NCI-H2227 (cell line): ENCODE measurements around the gene CBL.

Source experiments
- DNase-seq: peaks from one replicate; lab custom pipeline; 2025; ENCODE audit not compliant: unreplicated experiment; lab: John Stamatoyannopoulos, UW

Gene CBL

GRCh38 chr11:119266517-119267255 lies 60.5 kb downstream of the CBL start:
- DNase-seq = no peak

GRCh38 chr11:119267645-119268044 lies 61.5 kb downstream of the CBL start:
- DNase-seq = no peak

- DNase-seq = no peak
Measured at GRCh38 chr11:119273721-119274120, 67.6 kb downstream of the CBL start.

GRCh38 chr11:119277660-119278059 lies 71.5 kb downstream of the CBL start:
- no peak for DNase-seq

GRCh38 chr11:119282495-119282894 lies 76.4 kb downstream of the CBL start:
- no peak for DNase-seq

GRCh38 chr11:119284344-119285157 lies 78.4 kb downstream of the CBL start:
- DNase-seq = peak; percentile 5

- no peak for DNase-seq
Measured at GRCh38 chr11:119285431-119285830, 79.3 kb downstream of the CBL start.

- no peak for DNase-seq
Measured at GRCh38 chr11:119288219-119288618, 82.1 kb downstream of the CBL start.

- DNase-seq = no peak
Measured at GRCh38 chr11:119290894-119291497, 84.9 kb downstream of the CBL start.

- DNase-seq = no peak
Measured at GRCh38 chr11:119293461-119293860, 87.3 kb downstream of the CBL start.

- DNase-seq = no peak
Measured at GRCh38 chr11:119295178-119295577, 89.0 kb downstream of the CBL start.

- DNase-seq = no peak
Measured at GRCh38 chr11:119297938-119298337, 91.8 kb downstream of the CBL start.

GRCh38 chr11:119298726-119299125 lies 92.6 kb downstream of the CBL start:
- no peak for DNase-seq

- DNase-seq = no peak
Measured at GRCh38 chr11:119299416-119299815, 93.3 kb downstream of the CBL start.

- DNase-seq = no peak
Measured at GRCh38 chr11:119300198-119300964, 94.2 kb downstream of the CBL start.

- no peak for DNase-seq
Measured at GRCh38 chr11:119303227-119303718, 97.1 kb downstream of the CBL start.

GRCh38 chr11:119305556-119306372 lies 99.6 kb downstream of the CBL start:
- DNase-seq = no peak

GRCh38 chr11:119306373-119306890 lies 100.3 kb downstream of the CBL start:
- no peak for DNase-seq

GRCh38 chr11:119307219-119307618 lies 101.1 kb downstream of the CBL start:
- DNase-seq = no peak

- DNase-seq = no peak
Measured at GRCh38 chr11:119307974-119308373, 101.8 kb downstream of the CBL start.
